DMS114 treated with DMSO at 0.1 percent for 48 hours (cell line): ENCODE results near the gene MC3R.
"Not testable (repeated sequence)": the region's sequence is repeated elsewhere in the genome, so short reads cannot be mapped to it uniquely, and the experiment has no call there.

Experiments used
- DNase-seq: peaks from one replicate; lab custom pipeline; 2025; ENCODE audit not compliant: unreplicated experiment; lab: John Stamatoyannopoulos, UW

Gene MC3R

GRCh38 chr20:56247954-56248782, at the start of gene MC3R:
TSS of gene MC3R (plus strand) at chr20:56248732. CDS start at chr20:56248844, 112 bp downstream.
- peak; percentile 7 for DNase-seq

GRCh38 chr20:56200456-56200855, 48.1 kb upstream of the MC3R start:
- DNase-seq = no peak

GRCh38 chr20:56202493-56203077, 45.9 kb upstream of the MC3R start:
- DNase-seq = peak; percentile 49

- no peak for DNase-seq
These were observed 44.3 kb upstream of the MC3R start for GRCh38 chr20:56204206-56204605.

GRCh38 chr20:56205346-56205745, 43.2 kb upstream of the MC3R start:
- no peak for DNase-seq

- DNase-seq = no peak
These were observed 40.9 kb upstream of the MC3R start for GRCh38 chr20:56207656-56208055.

GRCh38 chr20:56208121-56208520, 40.4 kb upstream of the MC3R start:
- no peak for DNase-seq

- DNase-seq = no peak
These were observed 37.5 kb upstream of the MC3R start for GRCh38 chr20:56211051-56211450.

- DNase-seq = no peak
These were observed 36.4 kb upstream of the MC3R start for GRCh38 chr20:56212091-56212490.

GRCh38 chr20:56213321-56213720, 35.2 kb upstream of the MC3R start:
- no peak for DNase-seq

- DNase-seq = no peak
These were observed 33.4 kb upstream of the MC3R start for GRCh38 chr20:56215115-56215514.

GRCh38 chr20:56217829-56218228, 30.7 kb upstream of the MC3R start:
- no peak for DNase-seq

- DNase-seq = not testable (repeated sequence)
These were observed 27.3 kb upstream of the MC3R start for GRCh38 chr20:56221186-56221585.

- no peak for DNase-seq
These were observed 26.3 kb upstream of the MC3R start for GRCh38 chr20:56222201-56222600.

GRCh38 chr20:56222945-56223344, 25.6 kb upstream of the MC3R start:
- DNase-seq = no peak

- DNase-seq = no peak
These were observed 25.2 kb upstream of the MC3R start for GRCh38 chr20:56223352-56223751.

GRCh38 chr20:56228021-56228420, 20.5 kb upstream of the MC3R start:
- no peak for DNase-seq

GRCh38 chr20:56229812-56230211, 18.7 kb upstream of the MC3R start:
- DNase-seq = no peak

- no peak for DNase-seq
These were observed 14.4 kb upstream of the MC3R start for GRCh38 chr20:56234110-56234509.

- DNase-seq = no peak
These were observed 11.2 kb upstream of the MC3R start for GRCh38 chr20:56237335-56237734.

GRCh38 chr20:56244259-56244658, 4.3 kb upstream of the MC3R start:
- DNase-seq = no peak

GRCh38 chr20:56245761-56246160, 2.8 kb upstream of the MC3R start:
- no peak for DNase-seq
